ENCODE data around the gene DHX30.

GRCh38 chr3:47863391-47864128, 60.6 kb downstream of the DHX30 start:
- TF ChIP-seq CTCF (IDR thresholded peaks at IDR 0.05) (no peak), POLR2A (IDR thresholded peaks at IDR 0.05) (no peak), EP300 (IDR thresholded peaks at IDR 0.05) (no peak)

All from ovary (tissue), 3 donors.